ENCODE results near the gene SELENOM.

DNA sequence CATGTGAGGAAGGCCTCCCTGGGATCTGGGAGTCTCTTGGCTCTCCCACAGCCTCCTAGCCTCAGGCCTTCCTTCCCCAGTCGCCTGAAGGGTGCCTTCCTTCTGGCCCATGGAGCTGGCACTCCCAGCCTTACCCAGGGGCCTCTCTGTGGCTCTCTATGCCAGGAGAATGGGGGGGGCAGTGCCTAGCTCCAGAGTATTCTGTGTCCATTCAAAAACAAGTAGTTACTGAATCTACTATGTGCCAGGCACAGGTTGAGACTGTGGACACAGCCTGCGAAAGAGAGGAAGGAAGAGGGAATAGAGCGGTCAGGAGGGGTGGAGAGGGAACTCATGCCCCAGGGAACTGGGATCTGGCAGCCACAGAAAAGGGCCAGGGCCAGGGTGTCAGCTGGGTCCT lies 35.7 kb upstream of the SELENOM start:
- TF ChIP-seq, protein P1, sequence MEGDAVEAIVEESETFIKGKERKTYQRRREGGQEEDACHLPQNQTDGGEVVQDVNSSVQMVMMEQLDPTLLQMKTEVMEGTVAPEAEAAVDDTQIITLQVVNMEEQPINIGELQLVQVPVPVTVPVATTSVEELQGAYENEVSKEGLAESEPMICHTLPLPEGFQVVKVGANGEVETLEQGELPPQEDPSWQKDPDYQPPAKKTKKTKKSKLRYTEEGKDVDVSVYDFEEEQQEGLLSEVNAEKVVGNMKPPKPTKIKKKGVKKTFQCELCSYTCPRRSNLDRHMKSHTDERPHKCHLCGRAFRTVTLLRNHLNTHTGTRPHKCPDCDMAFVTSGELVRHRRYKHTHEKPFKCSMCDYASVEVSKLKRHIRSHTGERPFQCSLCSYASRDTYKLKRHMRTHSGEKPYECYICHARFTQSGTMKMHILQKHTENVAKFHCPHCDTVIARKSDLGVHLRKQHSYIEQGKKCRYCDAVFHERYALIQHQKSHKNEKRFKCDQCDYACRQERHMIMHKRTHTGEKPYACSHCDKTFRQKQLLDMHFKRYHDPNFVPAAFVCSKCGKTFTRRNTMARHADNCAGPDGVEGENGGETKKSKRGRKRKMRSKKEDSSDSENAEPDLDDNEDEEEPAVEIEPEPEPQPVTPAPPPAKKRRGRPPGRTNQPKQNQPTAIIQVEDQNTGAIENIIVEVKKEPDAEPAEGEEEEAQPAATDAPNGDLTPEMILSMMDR (IDR thresholded peaks at IDR 0.05), result no peak
- TF ChIP-seq POLR2A (IDR thresholded peaks at IDR 0.05) (no peak), EP300 (IDR thresholded peaks at IDR 0.05) (no peak)
